GM18505 (cell line): ENCODE data around the gene CCDC7.
"Not testable (repeated sequence)": the region's sequence is repeated elsewhere in the genome, so short reads cannot be mapped to it uniquely, and the experiment has no call there.

ENCODE experiments used
- ATAC-seq: cut with Tn5 transposase; IDR thresholded peaks from one replicate; pipeline ENCODE4 v1.9.1; 2021; ENCODE audit not compliant: unreplicated experiment
- POLR2A ChIP-seq: IDR thresholded peaks from 4 replicates; pipeline ENCODE4 v1.6.1; 2011; ENCODE audit warnings: borderline replicate concordance; ENCODE audit not compliant: insufficient read depth, insufficient read length; ENCODE audit errors: extremely low read depth

The CCDC7 gene

DNA sequence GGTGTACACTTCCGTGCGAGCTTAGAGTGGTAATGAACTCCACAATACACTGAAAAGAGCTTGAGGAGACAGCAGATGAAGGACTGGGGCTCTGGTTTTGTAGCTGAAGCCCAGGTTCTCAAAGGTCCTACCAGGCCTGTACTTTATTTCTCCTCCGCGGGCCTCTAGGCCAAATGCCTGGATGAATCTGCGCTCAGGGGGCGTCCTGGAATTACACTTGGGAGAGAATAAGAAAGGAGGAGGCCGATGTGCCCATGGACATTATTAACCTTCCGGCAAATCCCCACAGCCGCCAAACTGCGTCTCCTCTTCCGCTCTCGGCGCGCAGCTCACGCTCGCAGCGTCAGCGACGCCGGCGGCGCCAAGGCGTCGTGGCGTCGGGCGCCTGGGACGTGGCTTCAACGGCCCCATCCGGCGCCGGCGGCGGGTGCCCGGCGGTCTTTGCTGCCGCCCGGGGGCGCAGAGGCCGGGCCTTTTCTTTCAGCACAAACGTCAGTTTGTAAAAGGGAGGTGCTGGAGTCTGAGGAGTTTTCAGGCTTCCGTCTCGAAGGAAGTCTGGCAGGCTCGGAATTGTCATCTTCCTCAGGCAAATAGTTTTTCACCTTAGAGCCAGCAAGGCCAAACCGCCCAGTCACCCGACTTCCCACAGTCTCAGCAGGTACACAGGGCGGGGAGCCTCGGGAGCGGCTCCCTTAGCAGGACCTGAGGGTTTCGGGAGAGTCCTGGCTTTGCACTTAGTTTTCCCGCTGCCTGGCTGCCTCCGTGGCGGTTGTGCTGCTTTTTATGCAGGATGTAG lies at the start of gene CCDC7:
CCDC7 (plus strand) TSS at position 401 of the 796 bp plus-strand sequence. CDS start 5,503 bp downstream, outside the sequence.
- peak; percentile 98 for ATAC-seq
- TF ChIP-seq POLR2A = peak; percentile 99

DNA sequence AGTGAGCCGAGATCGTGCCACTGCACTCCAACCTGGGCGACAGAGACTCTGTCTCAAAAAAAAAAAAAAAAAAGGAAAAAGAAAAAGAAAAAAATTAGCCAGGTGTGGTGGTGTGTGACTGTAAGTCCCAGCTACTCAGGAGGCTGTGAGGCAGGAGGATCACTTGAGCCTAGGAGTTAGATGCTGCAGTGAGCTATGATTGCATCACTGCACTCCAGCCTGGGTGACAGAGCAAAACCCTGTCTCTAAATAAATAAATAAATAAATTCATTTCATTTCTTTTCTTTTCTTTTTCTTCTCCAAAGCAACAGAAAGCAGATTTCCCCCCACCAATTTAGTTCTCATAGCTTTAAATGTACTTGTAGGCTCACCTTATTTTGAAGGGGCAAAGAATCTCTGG lies 48.8 kb upstream of the CCDC7 start:
- ATAC-seq = not testable (repeated sequence)

DNA sequence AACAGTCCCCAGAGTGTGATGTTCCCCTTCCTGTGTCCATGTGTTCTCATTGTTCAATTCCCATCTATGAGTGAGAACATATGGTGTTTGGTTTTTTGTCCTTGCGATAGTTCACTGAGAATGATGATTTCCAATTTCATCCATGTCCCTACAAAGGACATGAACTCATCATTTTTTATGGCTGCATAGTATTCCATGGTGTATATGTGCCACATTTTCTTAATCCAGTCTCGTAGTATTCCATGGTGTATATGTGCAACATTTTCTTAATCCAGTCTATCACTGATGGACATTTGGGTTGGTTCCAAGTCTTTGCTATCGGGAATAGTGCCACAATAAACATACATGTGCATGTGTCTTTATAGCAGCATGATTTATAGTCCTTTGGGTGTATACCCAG lies 46.2 kb upstream of the CCDC7 start:
- ATAC-seq = not testable (repeated sequence)

DNA sequence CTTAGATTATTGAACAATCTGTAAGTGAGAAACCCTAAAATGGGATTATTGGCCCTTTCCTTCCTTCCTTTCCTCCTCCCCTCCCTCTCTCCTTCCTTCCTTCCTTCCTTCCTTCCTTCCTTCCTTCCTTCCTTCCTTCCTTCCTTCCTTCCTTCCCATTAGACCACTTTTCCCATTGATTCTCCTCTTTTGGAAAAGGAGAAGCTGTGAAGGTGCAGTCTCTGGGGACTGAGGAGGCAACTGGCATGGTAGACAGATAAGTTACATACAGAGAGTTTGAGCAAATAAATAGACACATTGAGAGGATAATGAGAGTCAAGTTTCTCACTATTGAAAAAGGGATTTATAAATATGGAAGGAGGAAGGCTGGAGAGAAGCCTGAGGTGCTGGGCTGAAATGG lies 45.0 kb upstream of the CCDC7 start:
- ATAC-seq = no peak
- TF ChIP-seq POLR2A = no peak

DNA sequence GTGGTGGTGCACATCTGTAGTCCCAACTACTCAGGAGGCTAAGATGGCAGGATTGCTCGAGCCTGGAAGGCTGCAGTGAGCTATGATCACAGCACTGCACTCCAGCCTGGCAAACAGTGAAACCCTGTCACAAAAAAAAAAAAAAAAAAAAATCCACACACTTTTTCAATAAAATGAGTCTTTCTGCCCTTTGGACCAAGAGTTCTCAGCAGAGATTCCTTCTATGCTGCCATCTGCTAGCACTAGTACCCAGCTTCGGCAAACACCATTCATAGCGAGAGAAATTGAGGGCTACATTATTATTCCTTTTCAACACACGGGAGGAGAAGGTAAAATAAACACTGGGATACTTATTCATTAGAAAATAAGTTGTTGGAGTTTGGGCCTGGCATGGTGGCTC lies 43.4 kb upstream of the CCDC7 start:
- no peak for TF ChIP-seq POLR2A
- ATAC-seq = no peak

DNA sequence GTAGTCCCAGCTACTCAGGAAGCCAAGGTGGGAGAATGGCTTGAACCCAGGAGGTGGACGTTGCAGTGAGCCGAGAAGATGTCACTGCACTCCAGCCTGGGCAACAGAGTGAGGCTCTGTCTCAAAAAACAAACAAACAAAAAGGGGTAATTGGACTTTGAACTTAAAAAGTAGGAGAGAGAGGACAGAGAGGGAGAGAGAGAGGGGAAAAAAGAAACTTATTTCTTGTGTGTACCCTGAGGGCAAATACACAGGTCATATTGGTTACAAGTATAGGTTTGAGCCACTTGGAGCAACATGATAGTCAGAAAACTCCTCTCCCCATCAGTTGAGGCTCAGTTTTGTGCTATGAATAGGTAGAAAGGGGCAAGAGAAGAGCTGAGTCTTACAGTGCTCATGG lies 42.8 kb upstream of the CCDC7 start:
- no peak for ATAC-seq
- no peak for TF ChIP-seq POLR2A

DNA sequence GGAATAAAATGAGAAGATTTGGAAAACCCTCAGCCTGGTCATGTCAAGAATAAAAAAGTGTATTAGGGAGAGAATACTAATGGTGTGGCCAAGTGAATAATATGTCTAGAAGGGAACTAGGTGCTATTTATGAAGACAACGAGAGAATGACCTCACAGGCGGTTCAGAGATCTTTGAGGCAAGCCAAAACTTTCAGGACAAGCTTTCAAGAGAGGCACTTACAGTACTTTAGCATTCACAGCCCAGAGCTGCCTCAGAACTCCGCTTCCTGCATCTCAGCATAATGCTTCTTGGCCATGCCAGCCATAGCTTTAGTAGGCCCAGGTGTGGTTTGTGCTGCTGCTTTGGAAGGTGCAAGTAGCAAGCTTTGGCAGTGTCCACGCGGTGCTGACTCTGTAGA lies 37.2 kb upstream of the CCDC7 start:
- no peak for ATAC-seq
- no peak for TF ChIP-seq POLR2A

DNA sequence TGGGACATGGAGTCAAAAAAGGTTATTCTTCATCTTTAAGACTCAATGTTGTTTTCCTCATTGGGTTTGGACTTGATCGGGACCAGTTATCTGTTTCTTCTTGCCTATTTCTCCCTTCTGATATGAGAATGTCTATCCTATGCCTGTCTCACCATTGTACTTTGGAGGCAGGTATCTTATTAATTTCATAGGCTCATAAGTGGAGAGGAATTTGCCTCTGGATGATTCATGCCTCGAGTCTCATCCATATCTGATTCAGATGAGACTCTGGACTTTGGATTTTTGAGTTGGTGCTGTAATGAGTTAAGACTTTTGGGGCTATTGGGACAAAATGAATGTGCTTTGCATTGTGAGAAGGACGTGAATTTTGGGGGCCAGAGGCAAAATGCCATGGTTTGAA lies 36.2 kb upstream of the CCDC7 start:
- TF ChIP-seq POLR2A = no peak
- ATAC-seq = no peak

DNA sequence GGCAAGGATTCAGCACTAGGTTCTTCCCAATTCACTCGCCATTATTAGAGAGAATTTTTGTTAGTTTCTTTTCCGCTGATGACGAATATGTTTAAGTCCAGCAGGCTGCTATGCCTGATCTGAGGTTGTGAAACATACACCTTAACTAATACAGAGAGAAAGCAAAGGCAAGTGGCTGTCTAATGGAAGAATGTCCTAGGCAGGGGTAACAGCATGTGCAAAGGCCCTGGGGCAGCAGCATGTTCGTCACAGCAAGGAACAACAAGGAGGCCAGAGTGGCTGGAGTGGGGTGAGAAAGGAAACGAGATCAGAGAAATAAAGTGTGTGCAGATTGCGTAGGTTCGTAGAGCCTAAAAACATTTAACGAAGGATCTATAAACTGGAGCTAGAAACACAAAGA lies 35.4 kb upstream of the CCDC7 start:
- TF ChIP-seq POLR2A = no peak
- ATAC-seq = no peak

DNA sequence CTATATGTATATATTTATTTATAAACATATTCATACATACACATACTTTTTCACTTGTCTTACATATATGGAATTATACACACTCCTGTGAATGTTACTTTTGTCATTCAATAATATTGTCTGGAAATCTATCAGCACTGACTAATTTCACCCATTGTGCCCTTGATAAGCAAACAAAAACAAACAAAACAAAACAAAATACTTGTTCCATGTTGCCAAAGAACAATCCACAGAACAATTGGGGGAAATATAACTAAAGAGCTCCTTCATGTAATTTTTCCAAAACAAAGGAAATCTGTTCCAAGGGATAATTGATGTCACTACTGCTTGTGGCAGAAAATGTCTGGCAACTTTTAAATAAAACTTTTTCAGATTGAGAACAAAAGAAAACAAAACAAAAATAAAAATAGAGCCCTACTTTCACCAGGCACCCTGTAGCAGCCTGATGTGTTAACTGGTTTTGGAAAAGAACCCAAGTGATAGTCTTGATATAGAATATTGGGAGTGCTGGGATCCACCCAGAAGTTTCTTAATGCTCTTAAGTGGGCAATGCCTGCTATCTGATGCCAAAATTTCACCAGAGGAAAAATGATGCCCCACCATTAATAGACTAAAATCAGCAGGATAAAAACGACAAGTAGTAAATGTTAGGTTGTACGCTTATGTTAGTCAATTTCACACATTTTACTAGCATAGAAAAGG lies 34.0 kb upstream of the CCDC7 start:
- ATAC-seq = no peak
- no peak for TF ChIP-seq POLR2A

DNA sequence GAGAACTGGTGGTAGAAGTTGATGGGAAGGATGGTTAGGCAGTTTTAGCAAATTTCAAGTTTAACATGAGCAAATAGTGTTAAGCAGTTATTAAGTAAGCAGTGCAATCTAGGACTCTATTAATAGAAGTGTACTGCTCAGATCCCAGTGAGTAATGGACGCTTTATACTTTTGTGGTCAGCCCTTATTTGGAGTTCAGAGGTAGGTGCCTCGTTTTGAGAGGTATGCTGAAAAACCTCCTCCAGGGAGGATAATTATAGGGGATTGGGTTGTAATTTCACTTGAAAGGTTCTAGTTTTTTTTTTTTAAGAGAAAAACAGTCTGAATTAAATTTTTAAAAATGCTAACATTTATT lies 33.5 kb upstream of the CCDC7 start:
- TF ChIP-seq POLR2A = no peak
- ATAC-seq = no peak

DNA sequence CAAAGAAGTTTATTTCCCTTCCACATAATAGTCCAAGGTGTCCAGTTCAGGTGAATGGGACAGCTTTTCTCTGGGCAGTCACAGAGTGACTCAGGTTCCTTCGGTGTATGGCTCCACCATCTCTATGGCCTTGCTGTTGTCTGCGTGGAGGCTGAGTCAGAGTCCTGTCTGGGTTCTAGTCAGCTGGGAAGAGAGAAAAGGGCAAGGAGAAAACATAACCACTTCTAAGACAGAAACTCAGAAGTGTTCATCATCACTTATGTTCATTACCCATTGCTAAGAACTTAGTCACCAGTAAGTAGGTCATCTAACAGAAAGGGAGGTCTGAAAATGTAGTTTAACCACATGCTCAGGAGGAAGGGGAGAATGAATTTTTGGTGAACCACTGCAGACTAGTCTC lies 32.4 kb upstream of the CCDC7 start:
- no peak for TF ChIP-seq POLR2A
- ATAC-seq = no peak

DNA sequence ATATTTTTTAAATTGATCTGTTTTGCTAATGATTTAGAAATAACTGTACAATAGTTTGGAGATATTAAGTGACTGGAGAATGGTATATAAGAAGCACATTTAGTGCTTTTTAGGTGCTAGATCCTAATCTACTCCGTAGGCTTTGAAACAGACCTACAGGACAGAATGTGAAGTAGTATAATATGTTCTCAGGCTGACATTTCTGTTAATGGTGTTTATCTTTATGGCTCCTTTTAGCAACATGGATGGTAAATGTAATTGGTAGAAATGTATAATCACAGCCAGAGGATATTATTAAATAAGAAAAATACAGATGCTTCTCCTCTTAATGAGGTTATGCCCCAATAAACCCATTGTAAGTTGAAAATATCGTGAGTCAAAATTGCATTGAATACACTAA lies 30.6 kb upstream of the CCDC7 start:
- no peak for ATAC-seq
- TF ChIP-seq POLR2A = no peak

DNA sequence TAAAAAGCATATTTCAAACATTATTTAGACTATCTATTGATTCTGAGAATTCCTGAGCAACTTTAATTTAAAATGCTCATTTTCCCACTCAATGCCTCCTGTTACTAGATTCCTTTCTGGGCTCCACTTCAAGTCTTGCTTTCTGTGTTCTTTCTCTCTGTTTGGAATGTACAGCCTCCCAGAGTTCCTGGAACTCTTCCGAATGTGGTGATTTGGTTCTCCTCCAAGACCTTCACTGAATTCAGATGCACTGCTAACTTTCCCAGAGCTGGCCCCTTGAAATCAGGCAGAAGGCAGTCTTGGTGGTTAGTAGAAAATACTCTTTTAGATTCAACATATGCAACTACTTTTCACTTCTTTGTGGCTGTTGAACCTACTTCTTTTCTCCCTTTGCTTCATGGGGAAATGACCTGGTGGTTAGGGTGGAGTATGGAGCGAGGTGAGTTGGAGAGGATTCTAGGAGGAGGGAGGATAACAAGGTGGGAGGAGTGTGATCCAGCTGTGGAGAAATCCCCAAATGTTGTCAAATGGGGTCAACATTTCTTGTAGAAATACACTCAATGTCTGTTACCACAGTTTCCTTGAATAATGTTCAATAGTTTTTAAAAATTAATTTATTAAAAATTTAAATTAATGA lies 27.9 kb upstream of the CCDC7 start:
- ATAC-seq = no peak
- no peak for TF ChIP-seq POLR2A
